OCI-LY7 (cell line): ENCODE results near the gene TLL2. TPM values are rescaled to one million over a fixed set of nuclear protein-coding genes. Genes with fewer than 3 reads are reported as not detected.

ENCODE experiments used
- BruUV-seq: library from RNA; stranded (reverse); fragments of 400-500 nt; replicated peaks from 2 replicates; lab custom pipeline; 2021; lab: Mats Ljungman, UMichigan
- CTCF ChIA-PET: fragments of 300-600 bp; sonication (Branson Sonifier 250); formaldehyde crosslinking; loops from one replicate; lab custom pipeline; 2022; ENCODE audit warnings: antibody characterized with exemption; ENCODE audit not compliant: unreplicated experiment; lab: Charles Lee
- POLR2A ChIA-PET: fragments of 300-600 bp; sonication (Branson Sonifier 250); formaldehyde crosslinking; loops from one replicate; lab custom pipeline; 2022; ENCODE audit warnings: antibody characterized with exemption; lab: Charles Lee
- DNase-seq: peaks from one replicate; pipeline ENCODE4 v3.0.0-alpha.2; 2015; ENCODE audit warnings: low spot score
- H2AFZ ChIP-seq: fragments of 200-600 bp; sonication (generic), shearing (Covaris generic); 2 replicates; pipeline ENCODE4 v1.6.1; 2014; ENCODE audit warnings: mild to moderate bottlenecking, antibody characterized with exemption, low read length, moderate library complexity
- H3K27ac ChIP-seq: fragments of 200-600 bp; sonication (generic); 2 replicates; pipeline ENCODE4 v1.5.1; 2014; ENCODE audit warnings: mixed run types, low read depth, mild to moderate bottlenecking, moderate library complexity, low read length, inconsistent platforms; ENCODE audit not compliant: poor library complexity, severe bottlenecking
- H3K36me3 ChIP-seq: fragments of 200-600 bp; sonication (generic); 2 replicates; pipeline ENCODE4 v1.6.1; 2014; ENCODE audit warnings: mild to moderate bottlenecking, antibody characterized with exemption, low read length, moderate library complexity, mixed read lengths; ENCODE audit not compliant: insufficient read depth
- H3K4me1 ChIP-seq: fragments of 200-600 bp; sonication (generic); 2 replicates; pipeline ENCODE4 v1.5.1; 2014; ENCODE audit warnings: mild to moderate bottlenecking, low read length; ENCODE audit not compliant: insufficient read depth, poor library complexity, severe bottlenecking
- H3K4me2 ChIP-seq: fragments of 200-600 bp; sonication (generic); 2 replicates; pipeline ENCODE4 v1.6.1; 2014; ENCODE audit warnings: mild to moderate bottlenecking, low read length
- H3K4me3 ChIP-seq: fragments of 200-600 bp; sonication (generic); 2 replicates; pipeline ENCODE4 v1.5.1; 2014; ENCODE audit warnings: mild to moderate bottlenecking, low read depth, low read length; ENCODE audit not compliant: poor library complexity, severe bottlenecking
- H3K79me2 ChIP-seq: fragments of 200-600 bp; sonication (generic); 2 replicates; pipeline ENCODE4 v1.6.1; 2016; ENCODE audit warnings: low read depth, mild to moderate bottlenecking, low read length, moderate library complexity, mixed read lengths; ENCODE audit not compliant: insufficient read depth
- H3K9me2 ChIP-seq: fragments of 200-600 bp; sonication (generic); 2 replicates; pipeline ENCODE4 v1.6.1; 2016; ENCODE audit warnings: mild to moderate bottlenecking, low read length, mixed read lengths; ENCODE audit not compliant: insufficient read depth
- H3K9me3 ChIP-seq: fragments of 200-600 bp; sonication (generic); 2 replicates; pipeline ENCODE4 v1.6.1; 2014; ENCODE audit warnings: mild to moderate bottlenecking, mixed run types, low read length, mixed read lengths
- H4K20me1 ChIP-seq: fragments of 200-600 bp; sonication (generic); 2 replicates; pipeline ENCODE4 v1.6.1; 2014; ENCODE audit warnings: mild to moderate bottlenecking, antibody characterized with exemption, low read length, moderate library complexity, mixed read lengths; ENCODE audit not compliant: insufficient read depth
- CTCF ChIP-seq: fragments of 200-600 bp; sonication (generic); conservative IDR thresholded peaks from 2 replicates; pipeline ENCODE4 v1.5.1; 2014; ENCODE audit warnings: mild to moderate bottlenecking, antibody characterized with exemption, low read length, moderate library complexity, mixed read lengths
- EZH2phosphoT487 ChIP-seq: fragments of 200-600 bp; sonication (generic); IDR thresholded peaks from 2 replicates; pipeline ENCODE4 v1.6.1; 2018; ENCODE audit warnings: low read depth, borderline replicate concordance, mild to moderate bottlenecking, mixed run types, antibody characterized with exemption, low read length, moderate library complexity, mixed read lengths
- intact Hi-C: fragments of 100-400 bp; cut with micrococcal nuclease; formaldehyde crosslinking; loops from one replicate; pipeline ENCODE4 v1.10.0; 2022; ENCODE audit not compliant: unreplicated experiment
- total RNA-seq, 2 experiments: library from RNA; depleted of rRNA in 1 of 2; stranded (reverse); fragments of >200 nt in 1 of 2; shearing (Covaris generic) in 1 of 2; gene quantifications; 2 replicates each; pipeline ENCODE4 v1.2.3, GENCODE V29; 2014 to 2022

TLL2 gene
- total RNA-seq, 2 experiments from 2014 or later, result 0.97 to 1.1 TPM

- no peaks in the 10 kb centered on the region for H4K20me1 ChIP-seq
- H3K9me3 ChIP-seq, result peaks cover 20% of the 10 kb centered on the region
- H3K27ac ChIP-seq, result no peak overlapping the region
- POLR2A ChIA-PET, result interaction anchor here (0.8 kb wide), 1 partner anchor 15 kb away, joined by 3 read pairs; no protein-coding TSS in a partner anchor
- no peak overlapping the region for H3K4me2 ChIP-seq
- H3K9me2 ChIP-seq, result no peaks in the 10 kb centered on the region
- peak; percentile 36 for DNase-seq
- CTCF ChIA-PET, result no interaction called here
- no peak overlapping the region for H3K4me3 ChIP-seq
- intact Hi-C loops, result no loop called here
- H3K79me2 ChIP-seq, result no peaks in the 10 kb centered on the region
- no peaks in the 10 kb centered on the region for H3K36me3 ChIP-seq
- H2AFZ ChIP-seq, result no peak overlapping the region
- BruUV-seq, result no TSS peak
- peaks cover 13% of the 10 kb centered on the region for H3K4me1 ChIP-seq
- TF ChIP-seq EZH2phosphoT487 (no peak), CTCF (no peak)
Measured at GRCh38 chr10:96344178-96344577, 169.5 kb downstream of the TLL2 start.

GRCh38 chr10:96342402-96342801 is 171.3 kb downstream of the TLL2 start:
- intact Hi-C loops, result no loop called here
- POLR2A ChIA-PET, result interaction anchor here (0.7 kb wide), 1 partner anchor 580 kb away, joined by 3 read pairs; no protein-coding TSS in a partner anchor

More at GRCh38 chr10:96342402-96342801, 171.3 kb downstream of the TLL2 start:
- Histone ChIP-seq H3K36me3 (no peaks in the 10 kb centered on the region), H3K9me3 (peaks cover 20% of the 10 kb centered on the region), H3K4me2 (no peak overlapping the region), H3K79me2 (no peaks in the 10 kb centered on the region), H3K4me1 (peaks cover 13% of the 10 kb centered on the region), H3K9me2 (no peaks in the 10 kb centered on the region), H4K20me1 (no peaks in the 10 kb centered on the region), H3K4me3 (no peak overlapping the region), H2AFZ (no peak overlapping the region), H3K27ac (no peak overlapping the region)
- BruUV-seq, result no TSS peak
- CTCF ChIA-PET, result no interaction called here
- no peak for TF ChIP-seq EZH2phosphoT487
- no peak for TF ChIP-seq CTCF
- no peak for DNase-seq
